Activated naive CD4-positive, alpha-beta T cell treated with anti-CD3 and anti-CD28 coated beads, Interleukin-2, amount 50 U/mL, for 24 hours (primary cell): ENCODE measurements around the gene ZFPM1.

Experiments used
- H3K27ac Mint-ChIP-seq: one replicate; pipeline ENCODE4 v1.8.0; 2021; ENCODE audit warnings: mild to moderate bottlenecking, mixed read lengths
- H3K27me3 Mint-ChIP-seq: one replicate; pipeline ENCODE4 v1.8.0; 2021; ENCODE audit warnings: mixed read lengths
- H3K36me3 Mint-ChIP-seq: one replicate; pipeline ENCODE4 v1.8.0; 2021; ENCODE audit warnings: mixed read lengths
- H3K4me1 Mint-ChIP-seq: one replicate; pipeline ENCODE4 v1.8.0; 2021; ENCODE audit warnings: mixed read lengths
- H3K4me3 Mint-ChIP-seq: one replicate; pipeline ENCODE4 v1.8.0; 2021; ENCODE audit warnings: mild to moderate bottlenecking, mixed read lengths
- H3K9me3 Mint-ChIP-seq: one replicate; pipeline ENCODE4 v1.8.0; 2021; ENCODE audit warnings: mixed read lengths

Gene ZFPM1

GRCh38 chr16:88560714-88561484 is 107.8 kb downstream of the ZFPM1 start:
- no peaks in the 10 kb centered on the region for H3K9me3 Mint-ChIP-seq
- H3K4me3 Mint-ChIP-seq, result no peak overlapping the region
- no peaks in the 10 kb centered on the region for H3K36me3 Mint-ChIP-seq
- H3K4me1 Mint-ChIP-seq, result peaks cover 4% of the 10 kb centered on the region
- H3K27ac Mint-ChIP-seq, result no peak overlapping the region
- peaks cover 2% of the 10 kb centered on the region for H3K27me3 Mint-ChIP-seq

DNA sequence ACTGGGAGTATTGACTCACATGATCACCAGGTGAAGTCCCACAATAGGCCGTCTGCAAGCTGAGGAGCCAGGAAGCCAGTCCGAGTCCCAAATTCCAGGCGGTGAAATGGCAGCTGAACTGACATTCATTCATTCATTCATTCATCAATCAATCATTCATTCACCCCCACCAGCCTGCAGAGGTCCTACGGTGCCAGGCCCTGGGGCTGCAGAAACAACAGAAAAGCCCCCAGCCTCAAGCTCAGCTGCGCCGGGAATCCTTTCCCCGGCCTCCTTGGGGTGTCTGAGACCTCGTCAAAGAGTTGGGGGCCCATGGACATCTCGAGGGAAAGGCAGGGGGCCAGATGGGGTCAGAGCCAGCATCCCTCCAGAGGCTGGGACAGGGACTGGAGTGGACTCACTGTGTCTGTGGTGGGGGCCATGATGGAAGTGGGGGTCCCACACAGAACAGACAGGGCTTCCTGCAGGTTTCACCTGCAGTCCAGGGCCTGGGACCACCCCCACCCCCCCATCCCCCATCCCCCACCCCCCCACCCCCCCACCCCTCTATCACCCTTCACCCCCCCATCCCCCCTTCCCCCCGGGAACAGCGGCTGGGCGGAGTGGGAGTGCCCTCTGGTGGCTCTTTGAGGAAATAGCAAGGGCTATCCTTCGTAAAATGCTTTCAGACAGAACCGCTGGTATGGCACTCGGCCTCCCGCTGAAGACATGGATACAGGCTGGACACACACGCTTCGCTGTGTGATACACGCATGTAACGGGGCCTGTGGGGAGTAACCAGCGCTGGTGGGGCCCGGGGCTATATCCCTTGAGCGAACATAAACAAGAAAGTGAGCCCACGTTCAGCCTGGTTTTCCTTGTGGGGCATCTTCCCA is 108.6 kb downstream of the ZFPM1 start:
- no peaks in the 10 kb centered on the region for H3K36me3 Mint-ChIP-seq
- H3K4me1 Mint-ChIP-seq, result peaks cover 8% of the 10 kb centered on the region
- H3K4me3 Mint-ChIP-seq, result no peak overlapping the region
- H3K27me3 Mint-ChIP-seq, result peaks cover 2% of the 10 kb centered on the region
- H3K9me3 Mint-ChIP-seq, result no peaks in the 10 kb centered on the region
- H3K27ac Mint-ChIP-seq, result no peak overlapping the region

DNA sequence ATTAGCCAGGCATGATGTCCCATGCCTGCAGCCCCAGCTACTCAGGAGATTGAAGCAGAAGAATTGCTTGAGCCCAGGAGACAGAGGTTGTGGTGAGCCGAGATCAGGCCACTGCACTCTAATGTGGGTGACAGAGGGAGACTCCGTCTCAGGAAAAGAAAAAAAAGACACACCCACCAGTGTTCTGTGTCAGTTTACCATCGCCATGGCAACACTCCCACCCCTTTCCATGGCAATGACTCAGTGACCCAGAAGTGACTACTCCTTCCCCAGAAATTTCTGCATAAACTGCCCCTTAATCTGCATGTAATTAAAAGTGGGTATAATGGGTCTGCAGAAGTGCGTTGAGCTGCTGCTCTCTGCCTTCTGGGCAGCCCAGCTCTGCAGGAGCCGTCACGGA is 113.1 kb downstream of the ZFPM1 start:
- no peak overlapping the region for H3K4me3 Mint-ChIP-seq
- peaks cover 19% of the 10 kb centered on the region for H3K4me1 Mint-ChIP-seq
- H3K36me3 Mint-ChIP-seq, result no peaks in the 10 kb centered on the region
- no peaks in the 10 kb centered on the region for H3K9me3 Mint-ChIP-seq
- no peak overlapping the region for H3K27ac Mint-ChIP-seq
- no peaks in the 10 kb centered on the region for H3K27me3 Mint-ChIP-seq

DNA sequence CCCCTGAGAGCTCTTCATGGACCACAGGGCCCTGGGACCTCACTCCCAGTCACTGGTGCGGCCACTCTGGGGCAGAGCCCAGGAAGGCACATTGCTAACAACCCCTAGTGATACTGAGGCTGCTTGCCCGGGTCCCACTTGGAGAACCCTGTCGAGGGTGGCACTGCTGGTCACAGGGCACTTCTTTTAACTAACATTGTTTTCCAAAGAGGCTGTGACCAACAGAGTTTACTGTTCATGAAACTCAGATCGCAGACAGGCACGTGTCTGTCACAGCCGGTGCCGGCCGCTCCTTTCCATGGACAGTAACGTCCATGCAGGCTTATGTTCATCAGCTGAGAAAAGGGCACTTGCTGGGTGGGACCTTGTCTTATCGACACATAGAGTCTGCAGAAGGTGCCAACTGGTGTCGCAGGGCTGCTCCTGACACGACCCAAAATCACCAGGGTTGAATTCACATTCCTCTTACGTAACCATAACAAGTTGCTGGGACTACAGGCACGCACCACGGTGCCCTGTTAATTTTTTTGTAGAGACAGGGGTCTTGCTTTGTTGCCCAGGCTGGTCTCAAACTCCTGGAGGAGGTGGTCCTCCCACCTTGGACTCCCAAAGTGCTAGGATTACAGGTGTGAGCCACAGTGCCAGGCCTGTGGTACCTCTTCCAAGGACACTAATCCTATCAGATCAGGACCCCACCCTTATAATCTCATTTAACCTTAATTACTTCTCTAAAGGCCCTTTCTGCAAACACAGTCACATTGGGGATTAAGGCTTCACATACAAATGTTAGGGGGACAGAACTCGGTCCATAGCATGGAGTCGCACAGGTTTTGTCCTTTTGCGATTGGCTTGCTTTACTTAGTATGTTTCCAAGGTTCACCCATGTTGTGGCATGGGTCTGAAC is 115.9 kb downstream of the ZFPM1 start:
- H3K4me1 Mint-ChIP-seq, result peaks cover 42% of the 10 kb centered on the region
- H3K27me3 Mint-ChIP-seq, result no peaks in the 10 kb centered on the region
- peak overlapping the region; percentile 88 for H3K4me3 Mint-ChIP-seq
- no peaks in the 10 kb centered on the region for H3K36me3 Mint-ChIP-seq
- no peaks in the 10 kb centered on the region for H3K9me3 Mint-ChIP-seq
- H3K27ac Mint-ChIP-seq, result peak overlapping the region; percentile 92

GRCh38 chr16:88569614-88569984 is 116.5 kb downstream of the ZFPM1 start:
- peak overlapping the region; percentile 88 for H3K4me3 Mint-ChIP-seq
- H3K36me3 Mint-ChIP-seq, result no peaks in the 10 kb centered on the region
- peaks cover 42% of the 10 kb centered on the region for H3K4me1 Mint-ChIP-seq

GRCh38 chr16:88569985-88570690 is 117.1 kb downstream of the ZFPM1 start, which contains the start of gene ZC3H18:
Gene ZC3H18, plus strand, starts transcription at chr16:88570403. Its CDS starts 6,721 bp downstream, at chr16:88577124.
- Mint-ChIP-seq H3K27ac (peak within 1 kb of the TSS; percentile 92), H3K36me3 (no peaks in the 10 kb centered on the region), H3K9me3 (no peaks in the 10 kb centered on the region), H3K27me3 (no peaks in the 10 kb centered on the region), H3K4me1 (peaks cover 42% of the 10 kb centered on the region), H3K4me3 (peak within 1 kb of the TSS; percentile 90)

More at GRCh38 chr16:88569614-88569984, 116.5 kb downstream of the ZFPM1 start:
- no peaks in the 10 kb centered on the region for H3K9me3 Mint-ChIP-seq
- H3K27ac Mint-ChIP-seq, result peak overlapping the region; percentile 92
- no peaks in the 10 kb centered on the region for H3K27me3 Mint-ChIP-seq

DNA sequence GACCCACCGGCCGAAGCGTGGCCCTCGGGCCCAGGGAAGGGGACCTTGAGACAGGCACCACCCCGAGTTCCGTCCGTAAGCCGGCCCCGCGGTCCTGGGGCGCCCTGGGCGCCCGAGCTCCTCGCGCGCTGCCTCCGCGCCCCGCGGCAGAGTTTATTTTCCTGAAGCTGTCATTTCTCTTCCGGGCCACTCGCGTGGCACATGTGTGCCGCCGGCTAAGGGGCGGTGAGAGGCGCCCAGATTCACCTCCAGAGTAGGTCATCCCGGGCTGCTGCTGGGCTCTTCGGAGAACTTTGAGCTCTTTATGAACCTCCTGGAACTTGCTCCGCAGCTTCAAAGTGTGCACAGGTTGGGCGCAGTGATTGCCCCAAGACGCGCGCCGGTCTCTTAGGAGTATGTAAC is 117.6 kb downstream of the ZFPM1 start:
- Mint-ChIP-seq H3K4me1 (peaks cover 42% of the 10 kb centered on the region), H3K9me3 (no peaks in the 10 kb centered on the region), H3K27me3 (no peaks in the 10 kb centered on the region), H3K36me3 (no peaks in the 10 kb centered on the region), H3K27ac (peak overlapping the region; percentile 80), H3K4me3 (peak overlapping the region; percentile 90)

DNA sequence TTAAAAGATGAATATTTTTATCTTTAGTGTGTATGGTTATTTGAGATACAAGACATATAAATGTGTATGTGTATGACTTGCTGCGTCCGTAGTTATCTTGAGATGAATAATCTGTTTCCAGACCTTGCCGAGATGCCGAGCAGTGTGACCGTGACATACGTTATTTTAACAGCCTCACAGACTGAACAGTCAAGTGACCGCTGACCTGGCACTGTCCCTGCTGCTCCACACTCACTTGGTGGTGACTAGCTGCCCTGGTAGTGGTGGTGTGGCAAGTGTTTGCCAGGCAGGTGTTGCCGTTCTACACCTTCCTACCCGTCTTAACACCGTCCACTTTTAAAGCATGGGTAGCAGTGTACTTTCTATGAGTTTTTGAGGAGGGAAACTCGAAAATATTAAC is 122.2 kb downstream of the ZFPM1 start:
- H3K9me3 Mint-ChIP-seq, result no peaks in the 10 kb centered on the region
- H3K4me3 Mint-ChIP-seq, result no peak overlapping the region
- H3K4me1 Mint-ChIP-seq, result peaks cover 58% of the 10 kb centered on the region
- H3K36me3 Mint-ChIP-seq, result peaks cover 5% of the 10 kb centered on the region
- no peaks in the 10 kb centered on the region for H3K27me3 Mint-ChIP-seq
- no peak overlapping the region for H3K27ac Mint-ChIP-seq

DNA sequence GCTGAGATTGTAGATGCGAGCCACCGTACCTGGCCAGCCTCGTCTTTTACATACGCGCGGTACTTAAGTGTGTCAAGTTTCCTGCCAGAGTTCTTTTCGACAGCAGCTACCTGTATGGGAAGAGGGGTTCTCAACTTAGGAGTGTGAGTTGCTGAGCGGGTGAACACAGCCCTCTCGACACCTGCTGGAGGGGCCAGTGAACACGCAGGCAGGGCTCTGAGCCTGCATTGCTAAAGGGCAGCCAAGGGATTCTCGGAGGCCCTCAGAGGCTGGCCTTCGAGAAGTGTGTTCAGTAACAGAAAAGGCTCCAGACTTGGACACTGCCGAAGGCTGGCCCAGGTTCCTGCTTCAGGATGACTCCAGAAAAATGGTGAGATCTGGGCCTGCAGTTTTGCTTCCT is 123.2 kb downstream of the ZFPM1 start:
- Mint-ChIP-seq H3K4me3 (no peak overlapping the region), H3K4me1 (peaks cover 61% of the 10 kb centered on the region), H3K27me3 (no peaks in the 10 kb centered on the region), H3K36me3 (peaks cover 5% of the 10 kb centered on the region), H3K27ac (no peak overlapping the region), H3K9me3 (no peaks in the 10 kb centered on the region)

DNA sequence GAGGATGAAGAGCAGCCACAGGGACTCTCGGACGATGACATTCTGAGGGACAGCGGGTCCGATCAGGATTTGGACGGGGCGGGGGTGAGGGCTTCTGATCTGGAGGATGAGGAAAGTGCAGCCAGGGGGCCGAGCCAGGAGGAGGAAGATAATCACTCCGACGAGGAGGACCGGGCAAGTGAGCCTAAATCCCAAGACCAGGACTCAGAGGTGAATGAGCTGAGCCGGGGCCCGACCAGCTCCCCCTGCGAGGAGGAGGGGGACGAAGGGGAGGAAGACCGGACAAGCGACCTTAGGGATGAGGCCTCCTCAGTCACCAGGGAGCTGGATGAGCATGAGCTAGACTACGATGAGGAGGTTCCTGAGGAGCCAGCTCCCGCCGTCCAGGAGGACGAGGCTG is 124.1 kb downstream of the ZFPM1 start:
- Mint-ChIP-seq H3K27me3 (no peaks in the 10 kb centered on the region), H3K9me3 (no peaks in the 10 kb centered on the region), H3K4me1 (peaks cover 57% of the 10 kb centered on the region), H3K4me3 (no peak overlapping the region), H3K27ac (no peak overlapping the region), H3K36me3 (peaks cover 5% of the 10 kb centered on the region)

DNA sequence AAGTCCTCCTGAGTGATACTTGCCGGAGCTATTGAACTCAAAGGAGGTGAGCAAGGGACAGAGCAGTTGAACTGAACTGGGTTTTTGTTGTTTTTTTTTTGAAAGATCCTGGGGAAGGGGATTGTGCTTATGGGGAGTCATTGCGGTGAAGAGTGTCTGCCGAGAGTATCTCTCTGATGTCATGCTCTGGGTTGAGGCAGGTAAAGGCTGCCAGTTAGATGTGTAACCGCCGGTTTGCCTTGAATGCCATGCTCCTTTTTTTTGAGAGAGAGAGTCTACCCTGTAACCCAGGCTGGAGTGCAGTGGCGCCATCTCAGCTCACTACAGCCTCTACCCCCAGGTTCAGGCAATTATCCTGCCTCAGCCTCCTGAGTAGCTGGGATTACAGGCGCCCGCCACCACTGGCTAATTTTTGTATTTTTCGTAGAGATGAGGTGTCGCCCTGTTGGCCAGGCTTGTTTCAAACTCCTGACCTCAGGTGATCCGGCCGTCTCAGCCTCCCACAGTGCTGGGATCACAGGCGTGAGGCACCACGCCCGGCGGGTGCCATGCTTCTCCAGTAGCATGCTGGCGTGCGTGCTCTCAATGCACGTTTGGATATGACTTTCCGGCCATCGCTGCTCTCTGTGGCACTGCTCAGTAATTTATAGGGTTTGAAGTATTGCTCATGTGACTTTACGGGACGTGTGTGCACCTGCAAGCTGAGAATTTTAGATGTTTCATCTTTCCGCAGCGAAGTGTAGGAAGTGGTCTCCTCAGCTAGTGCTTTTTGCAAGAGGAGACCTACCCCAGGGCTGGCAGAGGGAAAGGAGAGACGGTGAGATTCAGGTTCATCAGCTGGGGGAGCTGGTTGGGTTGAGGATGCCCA is 125.6 kb downstream of the ZFPM1 start:
- Mint-ChIP-seq H3K4me1 (peaks cover 43% of the 10 kb centered on the region), H3K4me3 (peak overlapping the region; percentile 30)

GRCh38 chr16:88580371-88580770 is 127.3 kb downstream of the ZFPM1 start:
- Mint-ChIP-seq H3K27ac (no peak overlapping the region), H3K9me3 (no peaks in the 10 kb centered on the region), H3K4me3 (no peak overlapping the region), H3K27me3 (no peaks in the 10 kb centered on the region), H3K4me1 (peaks cover 47% of the 10 kb centered on the region), H3K36me3 (peaks cover 7% of the 10 kb centered on the region)

More for the DNA sequence above, 125.6 kb downstream of the ZFPM1 start:
- Mint-ChIP-seq H3K27me3 (no peaks in the 10 kb centered on the region), H3K27ac (peak overlapping the region; percentile 85), H3K9me3 (no peaks in the 10 kb centered on the region), H3K36me3 (peaks cover 5% of the 10 kb centered on the region)

- Mint-ChIP-seq H3K4me3 (no peak overlapping the region), H3K36me3 (peaks cover 7% of the 10 kb centered on the region), H3K27me3 (no peaks in the 10 kb centered on the region), H3K4me1 (peaks cover 53% of the 10 kb centered on the region), H3K27ac (no peak overlapping the region), H3K9me3 (no peaks in the 10 kb centered on the region)
Measured at GRCh38 chr16:88581033-88581432, 128.0 kb downstream of the ZFPM1 start.
